Measurements from ENCODE around the gene ST3GAL3.

DNA sequence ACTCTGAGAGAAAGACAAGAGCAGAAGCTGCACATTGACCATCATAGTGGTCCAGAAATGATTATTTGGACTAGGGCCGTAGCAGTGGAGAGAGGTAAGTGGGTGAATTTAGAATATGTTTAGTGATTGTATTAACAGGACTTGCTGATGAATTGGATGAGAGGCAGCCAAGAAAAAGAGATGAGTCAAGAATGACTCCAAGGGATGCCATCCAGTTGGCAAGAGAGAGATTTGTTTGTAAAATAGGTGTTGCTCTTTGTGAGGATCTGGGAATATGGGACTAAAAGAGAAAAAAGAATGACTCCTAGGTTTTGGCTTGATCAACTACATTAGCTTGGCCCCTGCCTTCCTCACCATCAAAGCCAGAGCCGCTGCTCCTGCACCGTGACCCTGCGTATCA is 172.1 kb downstream of the ST3GAL3 start:
- TF ChIP-seq, protein P1, sequence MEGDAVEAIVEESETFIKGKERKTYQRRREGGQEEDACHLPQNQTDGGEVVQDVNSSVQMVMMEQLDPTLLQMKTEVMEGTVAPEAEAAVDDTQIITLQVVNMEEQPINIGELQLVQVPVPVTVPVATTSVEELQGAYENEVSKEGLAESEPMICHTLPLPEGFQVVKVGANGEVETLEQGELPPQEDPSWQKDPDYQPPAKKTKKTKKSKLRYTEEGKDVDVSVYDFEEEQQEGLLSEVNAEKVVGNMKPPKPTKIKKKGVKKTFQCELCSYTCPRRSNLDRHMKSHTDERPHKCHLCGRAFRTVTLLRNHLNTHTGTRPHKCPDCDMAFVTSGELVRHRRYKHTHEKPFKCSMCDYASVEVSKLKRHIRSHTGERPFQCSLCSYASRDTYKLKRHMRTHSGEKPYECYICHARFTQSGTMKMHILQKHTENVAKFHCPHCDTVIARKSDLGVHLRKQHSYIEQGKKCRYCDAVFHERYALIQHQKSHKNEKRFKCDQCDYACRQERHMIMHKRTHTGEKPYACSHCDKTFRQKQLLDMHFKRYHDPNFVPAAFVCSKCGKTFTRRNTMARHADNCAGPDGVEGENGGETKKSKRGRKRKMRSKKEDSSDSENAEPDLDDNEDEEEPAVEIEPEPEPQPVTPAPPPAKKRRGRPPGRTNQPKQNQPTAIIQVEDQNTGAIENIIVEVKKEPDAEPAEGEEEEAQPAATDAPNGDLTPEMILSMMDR (IDR thresholded peaks at IDR 0.05), result no peak
- TF ChIP-seq EP300 (IDR thresholded peaks at IDR 0.05), result no peak
- no peak for TF ChIP-seq POLR2AphosphoS5 (IDR thresholded peaks at IDR 0.05)
